ENCODE data around the gene OLFM2. TPM values are rescaled to one million over a fixed set of nuclear protein-coding genes. Genes with fewer than 3 reads are reported as not detected.
A peak's percentile ranks its signal among the peaks of the same experiment; 100 is the strongest.

OLFM2 gene
- total and polyA plus RNA-seq, 2 of the 4 experiments (the other 2 are of a cell fraction) = 2.7 to 5.1 TPM

DNA sequence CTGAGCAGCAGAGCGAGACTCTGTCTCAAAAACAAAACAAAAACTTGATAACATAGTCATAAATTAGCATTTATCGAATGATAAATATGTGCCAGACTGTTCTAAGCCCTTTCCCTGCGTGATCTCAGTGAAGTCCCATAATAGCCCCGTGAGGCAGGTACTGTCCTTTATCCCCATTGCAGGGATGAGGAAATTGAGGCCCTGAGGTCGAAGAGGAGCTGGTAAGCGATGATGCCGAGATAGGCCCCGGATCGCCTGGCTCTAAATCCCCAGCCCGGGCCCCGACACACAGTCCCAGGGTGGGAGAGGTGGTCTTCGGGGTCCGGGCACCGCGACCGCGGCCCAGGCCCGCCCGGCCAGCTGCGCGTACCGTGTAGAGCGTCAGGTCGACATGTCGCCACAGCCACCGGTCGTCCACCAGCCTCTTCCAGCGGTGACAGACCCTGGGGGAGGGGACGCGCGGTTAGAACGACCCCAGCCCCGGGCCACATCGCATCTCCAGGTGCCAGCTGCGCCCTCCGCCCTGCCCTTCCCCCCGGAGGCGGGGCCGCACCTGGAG is 118.1 kb downstream of the OLFM2 start:
- CTCF ChIA-PET = no interaction called here
- WGBS, 2 experiments (ENCODE audit: extremely low coverage in 2 of 2, insufficient read length in 1 of 2) = 0% methylated on average over 3 of the region's 39 CpGs; no CpG with 5 or more reads in 1 of the 2 experiments

More for the DNA sequence above, 118.1 kb downstream of the OLFM2 start:
- Histone ChIP-seq H3K4ac (ENCODE audit: low read depth, low read length) (peak overlapping the region; percentile 82), H3K18ac (ENCODE audit: low read depth, low read length) (0 out of 2 replicates have a peak overlapping the region, but pooled peaks have one; percentile 15), H4K20me1 (ENCODE audit: insufficient read depth, low read length) (peaks cover 4% of the 10 kb centered on the region), H3K27me3 (ENCODE audit: control insufficient read depth, insufficient read depth, low read length) (no peaks in the 10 kb centered on the region), H4K91ac (ENCODE audit: insufficient read depth, low read depth, low read length) (peak overlapping the region; percentile 77), H4K5ac (ENCODE audit: low read depth, low read length) (peak overlapping the region; percentile 72), H3K79me1 (ENCODE audit: low read depth in 1 of 2, low read length in 2 of 2) (peaks cover 6 to 31% of the 10 kb centered on the region in 2 experiments; a peak in 3 of 4 replicates), H2BK120ac (ENCODE audit: low read depth, low read length) (no peak overlapping the region), H3K9me1 (ENCODE audit: insufficient read depth, low read length) (peaks cover 2% of the 10 kb centered on the region; the same call in 1 of the 2 replicates), H3K56ac (ENCODE audit: extremely low read depth, insufficient read depth, low read length) (peak overlapping the region; percentile 55), H3K4me3 (ENCODE audit: insufficient read depth, low read depth, low read length) (peak overlapping the region; percentile 89), H4K8ac (ENCODE audit: low read depth in 2 of 2, low read length in 2 of 2) (peak overlapping the region; percentile 64 to 99), H2BK20ac (ENCODE audit: low read depth, low read length) (no peak overlapping the region), H2BK15ac (ENCODE audit: low read depth, low read length) (no peak overlapping the region), H3K27ac (ENCODE audit: insufficient read depth, low read length) (peak overlapping the region; percentile 94), H3K36me3 (ENCODE audit: control insufficient read depth, insufficient read depth, low read length) (peaks cover 4% of the 10 kb centered on the region), H3K23ac (ENCODE audit: low read depth, low read length) (peak overlapping the region; percentile 63; the same call in 1 of the 2 replicates), H3K14ac (replicated peaks; ENCODE audit: low read depth, low read length) (peak overlapping the region; percentile 71), H3K4me2 (ENCODE audit: low read depth, low read length) (peak overlapping the region; percentile 98), H3K4me1 (ENCODE audit: control insufficient read depth, insufficient read depth, low read length) (0 out of 2 replicates have a peak, but pooled peaks cover 2% of the 10 kb centered on the region), H2AK9ac (replicated peaks; ENCODE audit: low read depth, low read length, poor library complexity) (peak overlapping the region; percentile 99), H2AFZ (replicated peaks; ENCODE audit: low read length, poor library complexity) (peak overlapping the region; percentile 100), H2AK5ac (ENCODE audit: low read depth, low read length) (peak overlapping the region; percentile 71), H3K9me3 (ENCODE audit: control insufficient read depth, insufficient read depth, low read length) (no peaks in the 10 kb centered on the region), H2BK5ac (ENCODE audit: low read depth, low read length, poor library complexity, severe bottlenecking) (peak overlapping the region; percentile 96), H3K9ac (ENCODE audit: low read depth, low read length) (peak overlapping the region; percentile 77)
- in situ Hi-C loops (cut with MboI; ENCODE audit: low sequenced_read_pairs) (no loop called here), intact Hi-C loops (cut with micrococcal nuclease) (no loop called here), dilution Hi-C loops (cut with HindIII; ENCODE audit: low sequenced_read_pairs, unreplicated experiment) (no loop called here)
- POLR2A ChIA-PET (ENCODE audit: unreplicated experiment) = interaction anchor here (0.6 kb wide), 2 partner anchors 10 to 90 kb away, joined by 4 to 15 read pairs; partner anchors contain the start of gene UBL5
- ATAC-seq (ENCODE audit: low read depth) = no peak
- DNase-seq = no peak
- TF ChIP-seq RAD21 (IDR thresholded peaks at IDR 0.05; ENCODE audit: low read length) (no peak), ELK1 (IDR thresholded peaks at IDR 0.05; ENCODE audit: borderline replicate concordance, low read depth, low read length) (no peak), MAZ (IDR thresholded peaks at IDR 0.05; ENCODE audit: borderline replicate concordance, low read depth, low read length) (no peak), USF2 (IDR thresholded peaks at IDR 0.05; ENCODE audit: low read depth, low read length) (no peak), NFE2L2 (IDR thresholded peaks at IDR 0.05; ENCODE audit: low read depth, low read length) (no peak), MXI1 (IDR thresholded peaks at IDR 0.05; ENCODE audit: borderline replicate concordance, low read depth, low read length) (no peak), CEBPB (IDR thresholded peaks at IDR 0.05; ENCODE audit: low read depth, low read length) (no peak), CHD1 (IDR thresholded peaks at IDR 0.05; ENCODE audit: low read depth, low read length) (no peak), FOS (IDR thresholded peaks at IDR 0.05; ENCODE audit: low read depth, low read length) (no peak), BHLHE40 (IDR thresholded peaks at IDR 0.05; ENCODE audit: low read depth, low read length) (no peak), MAFK (IDR thresholded peaks at IDR 0.05; ENCODE audit: low read depth, low read length) (no peak), SMC3 (IDR thresholded peaks at IDR 0.05; ENCODE audit: low read depth, low read length) (no peak), POLR2A (IDR thresholded peaks at IDR 0.05; ENCODE audit: low read depth, low read length) (no peak), RFX5 (IDR thresholded peaks at IDR 0.05; ENCODE audit: low read depth, low read length) (no peak), RCOR1 (IDR thresholded peaks at IDR 0.05; ENCODE audit: insufficient replicate concordance, low read length) (no peak)
- TF ChIP-seq, protein P1, sequence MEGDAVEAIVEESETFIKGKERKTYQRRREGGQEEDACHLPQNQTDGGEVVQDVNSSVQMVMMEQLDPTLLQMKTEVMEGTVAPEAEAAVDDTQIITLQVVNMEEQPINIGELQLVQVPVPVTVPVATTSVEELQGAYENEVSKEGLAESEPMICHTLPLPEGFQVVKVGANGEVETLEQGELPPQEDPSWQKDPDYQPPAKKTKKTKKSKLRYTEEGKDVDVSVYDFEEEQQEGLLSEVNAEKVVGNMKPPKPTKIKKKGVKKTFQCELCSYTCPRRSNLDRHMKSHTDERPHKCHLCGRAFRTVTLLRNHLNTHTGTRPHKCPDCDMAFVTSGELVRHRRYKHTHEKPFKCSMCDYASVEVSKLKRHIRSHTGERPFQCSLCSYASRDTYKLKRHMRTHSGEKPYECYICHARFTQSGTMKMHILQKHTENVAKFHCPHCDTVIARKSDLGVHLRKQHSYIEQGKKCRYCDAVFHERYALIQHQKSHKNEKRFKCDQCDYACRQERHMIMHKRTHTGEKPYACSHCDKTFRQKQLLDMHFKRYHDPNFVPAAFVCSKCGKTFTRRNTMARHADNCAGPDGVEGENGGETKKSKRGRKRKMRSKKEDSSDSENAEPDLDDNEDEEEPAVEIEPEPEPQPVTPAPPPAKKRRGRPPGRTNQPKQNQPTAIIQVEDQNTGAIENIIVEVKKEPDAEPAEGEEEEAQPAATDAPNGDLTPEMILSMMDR (conservative IDR thresholded peaks at IDR 0.05; ENCODE audit: low read depth, low read length) = no peak
- no TSS peak for BruUV-seq (replicated peaks)
